Activated T-helper 9 cell treated with anti-CD3 and anti-CD28 coated beads, Interleukin-2, amount 50 U/mL, for 16 hours (primary cell): ENCODE data around the gene CYP4F8.

Source experiments
- DNase-seq: peaks from one replicate; pipeline ENCODE4 v3.0.0-alpha.2; 2020; ENCODE audit warnings: low read depth

CYP4F8 gene

GRCh38 chr19:15616183-15616582, 1.2 kb downstream of the CYP4F8 start:
- no peak for DNase-seq

GRCh38 chr19:15616627-15617270, 1.7 kb downstream of the CYP4F8 start:
- no peak for DNase-seq

GRCh38 chr19:15618321-15618720, 3.3 kb downstream of the CYP4F8 start:
- DNase-seq = no peak

GRCh38 chr19:15621801-15622200, 6.8 kb downstream of the CYP4F8 start:
- DNase-seq = no peak

GRCh38 chr19:15622991-15623390, 8.0 kb downstream of the CYP4F8 start:
- DNase-seq = no peak

GRCh38 chr19:15623711-15624318, 8.8 kb downstream of the CYP4F8 start:
- no peak for DNase-seq

GRCh38 chr19:15628236-15629002, 13.4 kb downstream of the CYP4F8 start:
- no peak for DNase-seq

GRCh38 chr19:15629003-15629880, 14.2 kb downstream of the CYP4F8 start:
- DNase-seq = peak; percentile 84

- peak; percentile 6 for DNase-seq
Observed at GRCh38 chr19:15631817-15632216, 16.8 kb downstream of the CYP4F8 start.

- DNase-seq = no peak
Observed at GRCh38 chr19:15633082-15633835, 18.2 kb downstream of the CYP4F8 start.

GRCh38 chr19:15634105-15634504, 19.1 kb downstream of the CYP4F8 start:
- no peak for DNase-seq

GRCh38 chr19:15635016-15635805, 20.2 kb downstream of the CYP4F8 start:
- no peak for DNase-seq

GRCh38 chr19:15636026-15636425, 21.0 kb downstream of the CYP4F8 start:
- DNase-seq = no peak

GRCh38 chr19:15639596-15639995, 24.6 kb downstream of the CYP4F8 start:
- DNase-seq = no peak

GRCh38 chr19:15640294-15640903, 25.4 kb downstream of the CYP4F8 start, which contains the start of gene CYP4F3:
Gene CYP4F3 (plus strand): TSS chr19:15640897. CDS start chr19:15641416, 519 bp downstream.
- no peak for DNase-seq

GRCh38 chr19:15640904-15641597, 26.0 kb downstream of the CYP4F8 start:
- DNase-seq = no peak

- no peak for DNase-seq
Observed at GRCh38 chr19:15641901-15642491, 27.0 kb downstream of the CYP4F8 start.

GRCh38 chr19:15642807-15643206, 27.8 kb downstream of the CYP4F8 start:
- DNase-seq = no peak

- DNase-seq = no peak
Observed at GRCh38 chr19:15643387-15643786, 28.4 kb downstream of the CYP4F8 start.
